A549 (cell line): ENCODE measurements around the gene CFAP46.

Experiments
- CEBPB ChIP-seq, 2 experiments: fragments of >200 bp in 1 of 2; sonication (Bioruptor Twin) in 1 of 2; formaldehyde crosslinking in 1 of 2; IDR thresholded peaks; 2 replicates each; pipeline ENCODE4 v1.6.1; 2012 to 2016
- E2F6 ChIP-seq: IDR thresholded peaks from 2 replicates; pipeline ENCODE4 v1.6.1; 2012; ENCODE audit warnings: low read depth, borderline replicate concordance
- EP300 ChIP-seq, 2 experiments: fragments of >200 bp; sonication (Bioruptor Twin); formaldehyde crosslinking; IDR thresholded peaks; 2 replicates in 1 of 2; 3 replicates in 1 of 2; pipeline ENCODE4 v1.6.1; 2016 to 2017
- MAFK ChIP-seq: fragments of 450-650 bp; IDR thresholded peaks from 2 replicates; pipeline ENCODE4 v1.6.1; 2014; ENCODE audit not compliant: partially characterized antibody
- NFE2L2 ChIP-seq: fragments of 150-350 bp; conservative IDR thresholded peaks from 2 replicates; pipeline ENCODE4 v1.6.1; 2014; ENCODE audit warnings: low read length
- POLR2A ChIP-seq: IDR thresholded peaks from 2 replicates; pipeline ENCODE4 v1.6.1; 2012; ENCODE audit warnings: mild to moderate bottlenecking, low read length
- RAD21 ChIP-seq, 2 experiments: fragments of >200 bp in 1 of 2; sonication (Bioruptor Twin) in 1 of 2; formaldehyde crosslinking in 1 of 2; IDR thresholded peaks in 1 of 2; conservative IDR thresholded peaks in 1 of 2; 2 replicates in 1 of 2; 3 replicates in 1 of 2; pipeline ENCODE4 v1.6.1; 2012 to 2018; ENCODE audit warnings: inconsistent platforms in 1 of 2
- REST ChIP-seq: fragments of 200-600 bp; sonication (generic); IDR thresholded peaks from 2 replicates; pipeline ENCODE4 v1.6.1; 2016; ENCODE audit warnings: antibody characterized with exemption, mild to moderate bottlenecking, moderate library complexity
- TF ChIP-seq, protein P1 (sequence below): fragments of >200 bp; sonication (Bioruptor Twin); formaldehyde crosslinking; IDR thresholded peaks from 3 replicates; pipeline ENCODE4 v1.5.1; 2016
- TF ChIP-seq, protein P2 (sequence below): fragments of 450-650 bp; IDR thresholded peaks from 2 replicates; pipeline ENCODE4 v1.6.1; 2014; ENCODE audit warnings: antibody characterized with exemption

GRCh38 chr10:132781556-132781955, 160.8 kb downstream of the CFAP46 start:
- TF ChIP-seq, protein P1, sequence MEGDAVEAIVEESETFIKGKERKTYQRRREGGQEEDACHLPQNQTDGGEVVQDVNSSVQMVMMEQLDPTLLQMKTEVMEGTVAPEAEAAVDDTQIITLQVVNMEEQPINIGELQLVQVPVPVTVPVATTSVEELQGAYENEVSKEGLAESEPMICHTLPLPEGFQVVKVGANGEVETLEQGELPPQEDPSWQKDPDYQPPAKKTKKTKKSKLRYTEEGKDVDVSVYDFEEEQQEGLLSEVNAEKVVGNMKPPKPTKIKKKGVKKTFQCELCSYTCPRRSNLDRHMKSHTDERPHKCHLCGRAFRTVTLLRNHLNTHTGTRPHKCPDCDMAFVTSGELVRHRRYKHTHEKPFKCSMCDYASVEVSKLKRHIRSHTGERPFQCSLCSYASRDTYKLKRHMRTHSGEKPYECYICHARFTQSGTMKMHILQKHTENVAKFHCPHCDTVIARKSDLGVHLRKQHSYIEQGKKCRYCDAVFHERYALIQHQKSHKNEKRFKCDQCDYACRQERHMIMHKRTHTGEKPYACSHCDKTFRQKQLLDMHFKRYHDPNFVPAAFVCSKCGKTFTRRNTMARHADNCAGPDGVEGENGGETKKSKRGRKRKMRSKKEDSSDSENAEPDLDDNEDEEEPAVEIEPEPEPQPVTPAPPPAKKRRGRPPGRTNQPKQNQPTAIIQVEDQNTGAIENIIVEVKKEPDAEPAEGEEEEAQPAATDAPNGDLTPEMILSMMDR: no peak
- TF ChIP-seq CEBPB (IDR thresholded peaks at IDR 0.05) (no peak), MAFK (no peak), REST (no peak), EP300 (IDR thresholded peaks at IDR 0.05) (no peak), RAD21 (conservative IDR thresholded peaks at IDR 0.05 in 1 of 2, IDR thresholded peaks at IDR 0.05 in 1 of 2) (no peak), E2F6 (no peak), POLR2A (no peak), NFE2L2 (no peak)
- TF ChIP-seq, protein P2, sequence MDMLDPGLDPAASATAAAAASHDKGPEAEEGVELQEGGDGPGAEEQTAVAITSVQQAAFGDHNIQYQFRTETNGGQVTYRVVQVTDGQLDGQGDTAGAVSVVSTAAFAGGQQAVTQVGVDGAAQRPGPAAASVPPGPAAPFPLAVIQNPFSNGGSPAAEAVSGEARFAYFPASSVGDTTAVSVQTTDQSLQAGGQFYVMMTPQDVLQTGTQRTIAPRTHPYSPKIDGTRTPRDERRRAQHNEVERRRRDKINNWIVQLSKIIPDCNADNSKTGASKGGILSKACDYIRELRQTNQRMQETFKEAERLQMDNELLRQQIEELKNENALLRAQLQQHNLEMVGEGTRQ: no peak
